Spinal cord (tissue), 10 donors: ENCODE measurements around the gene ARHGAP30. TPM values are rescaled to one million over a fixed set of nuclear protein-coding genes. Genes with fewer than 3 reads are reported as not detected.
A peak's percentile ranks its signal among the peaks of the same experiment; 100 is the strongest.

Source experiments
- DNase-seq, 6 donors: peaks; one replicate each; pipeline versions ENCODE4 v3.0.0 to v3.0.0-alpha.2; 2013 to 2015; ENCODE audit warnings: low spot score in 6 of 6, low read depth in 4 of 6
- H3K27ac ChIP-seq: one replicate; pipeline ENCODE4 v1.5.1; 2013; ENCODE audit warnings: low read depth, low read length, control low read depth
- H3K27me3 ChIP-seq: one replicate; pipeline ENCODE4 v1.6.1; 2013; ENCODE audit warnings: low read length; ENCODE audit not compliant: control insufficient read depth, insufficient read depth
- H3K36me3 ChIP-seq: one replicate; pipeline ENCODE4 v1.6.1; 2013; ENCODE audit warnings: low read length; ENCODE audit not compliant: control insufficient read depth, insufficient read depth
- H3K4me1 ChIP-seq: one replicate; pipeline ENCODE4 v1.6.1; 2013; ENCODE audit warnings: low read length; ENCODE audit not compliant: control insufficient read depth, insufficient read depth
- H3K4me3 ChIP-seq: one replicate; pipeline ENCODE4 v1.5.1; 2013; ENCODE audit warnings: low read depth, low read length, control low read depth
- H3K9me3 ChIP-seq: one replicate; pipeline ENCODE4 v1.6.1; 2013; ENCODE audit warnings: low read length; ENCODE audit not compliant: control insufficient read depth, insufficient read depth
- WGBS: methylation state at CpG from one replicate; pipeline ENCODE4 v1.1.5; 2013; ENCODE audit warnings: missing lambda C conversion rate; ENCODE audit not compliant: insufficient coverage; 5-methylcytosine and 5-hydroxymethylcytosine counted together
- polyA plus RNA-seq, 2 donors: library from polyadenylated mRNA; unstranded; fragments of 120-200 nt; gene quantifications; one replicate each; pipeline ENCODE4 v1.2.1, GENCODE V29; 2013; ENCODE audit not compliant: insufficient read length in 2 of 2
- total RNA-seq, 2 donors: library from RNA; depleted of rRNA in 1 of 2; stranded (reverse); fragments of 120-200 nt in 1 of 2; fragments of >200 nt in 1 of 2; gene quantifications; one replicate each; pipeline versions ENCODE4 v1.2.3 to v1.2.4, GENCODE V29; 2013 to 2014
- donor health status: healthy.

Gene ARHGAP30
- total and polyA plus RNA-seq, 4 donors = 2.1 to 4.2 (median 2.8) TPM

- WGBS = 90% methylated on average over 1 of the region's 1 CpG
- no peak overlapping the region for H3K4me3 ChIP-seq
- H3K9me3 ChIP-seq = no peaks in the 10 kb centered on the region
- no peak for DNase-seq
- no peaks in the 10 kb centered on the region for H3K4me1 ChIP-seq
- no peaks in the 10 kb centered on the region for H3K27me3 ChIP-seq
- H3K36me3 ChIP-seq = peaks cover 19% of the 10 kb centered on the region
- no peak overlapping the region for H3K27ac ChIP-seq
These were observed 36.7 kb upstream of the ARHGAP30 start for GRCh38 chr1:161106431-161106830.

- Histone ChIP-seq H3K36me3 (peaks cover 17% of the 10 kb centered on the region), H3K9me3 (no peaks in the 10 kb centered on the region), H3K27me3 (no peaks in the 10 kb centered on the region), H3K4me3 (no peak overlapping the region), H3K27ac (no peak overlapping the region), H3K4me1 (peaks cover 17% of the 10 kb centered on the region)
- 46% methylated on average over 2 of the region's 2 CpGs for WGBS
- no peak for DNase-seq
These were observed 30.9 kb upstream of the ARHGAP30 start for GRCh38 chr1:161100556-161100955.

GRCh38 chr1:161099090-161099802 is 29.6 kb upstream of the ARHGAP30 start:
- Histone ChIP-seq H3K9me3 (no peaks in the 10 kb centered on the region), H3K27me3 (no peaks in the 10 kb centered on the region), H3K36me3 (peaks cover 17% of the 10 kb centered on the region), H3K4me1 (peaks cover 17% of the 10 kb centered on the region), H3K27ac (peak overlapping the region; percentile 69), H3K4me3 (peak overlapping the region; percentile 50)
- WGBS = 76% methylated on average over 6 of the region's 9 CpGs
- peak in 2 of 6 donors; percentile 14 to 15 for DNase-seq

GRCh38 chr1:161098210-161099068 is 28.7 kb upstream of the ARHGAP30 start, which contains the start of gene KLHDC9:
TSS of gene KLHDC9 (plus strand) at chr1:161098361. CDS start at chr1:161098536, 175 bp downstream.
- peaks cover 17% of the 10 kb centered on the region for H3K36me3 ChIP-seq
- 1% methylated on average over 71 of the region's 71 CpGs for WGBS

GRCh38 chr1:161096530-161096929 is 26.8 kb upstream of the ARHGAP30 start:
- H3K27ac ChIP-seq = no peak overlapping the region
- no peak overlapping the region for H3K4me3 ChIP-seq
- H3K36me3 ChIP-seq = peaks cover 6% of the 10 kb centered on the region
- DNase-seq = no peak
- WGBS = 43% methylated on average over 1 of the region's 1 CpG
- peaks cover 17% of the 10 kb centered on the region for H3K4me1 ChIP-seq
- H3K27me3 ChIP-seq = peaks cover 2% of the 10 kb centered on the region
- H3K9me3 ChIP-seq = no peaks in the 10 kb centered on the region

More at GRCh38 chr1:161098210-161099068, 28.7 kb upstream of the ARHGAP30 start, which contains the start of gene KLHDC9:
- H3K4me3 ChIP-seq = peak within 1 kb of the TSS; percentile 50
- peaks cover 17% of the 10 kb centered on the region for H3K4me1 ChIP-seq
- peak within 1 kb of the TSS; percentile 69 for H3K27ac ChIP-seq
- no peaks in the 10 kb centered on the region for H3K9me3 ChIP-seq
- peak in 5 of 6 donors; percentile 71 to 98 (median 87) for DNase-seq
- peaks cover 1% of the 10 kb centered on the region for H3K27me3 ChIP-seq

GRCh38 chr1:161096015-161096414 is 26.3 kb upstream of the ARHGAP30 start:
- Histone ChIP-seq H3K4me3 (no peak overlapping the region), H3K9me3 (no peaks in the 10 kb centered on the region), H3K4me1 (peaks cover 17% of the 10 kb centered on the region), H3K36me3 (peaks cover 1% of the 10 kb centered on the region), H3K27me3 (peaks cover 2% of the 10 kb centered on the region), H3K27ac (no peak overlapping the region)
- no peak for DNase-seq
- WGBS = 89% methylated on average over 1 of the region's 2 CpGs

GRCh38 chr1:161095230-161095629 is 25.5 kb upstream of the ARHGAP30 start:
- no peaks in the 10 kb centered on the region for H3K9me3 ChIP-seq
- H3K4me1 ChIP-seq = peaks cover 17% of the 10 kb centered on the region
- 87% methylated on average over 6 of the region's 6 CpGs for WGBS
- DNase-seq = no peak
- H3K36me3 ChIP-seq = no peaks in the 10 kb centered on the region
- peaks cover 2% of the 10 kb centered on the region for H3K27me3 ChIP-seq
- no peak overlapping the region for H3K4me3 ChIP-seq
- no peak overlapping the region for H3K27ac ChIP-seq

GRCh38 chr1:161094481-161094880 is 24.8 kb upstream of the ARHGAP30 start:
- H3K36me3 ChIP-seq = no peaks in the 10 kb centered on the region
- peaks cover 2% of the 10 kb centered on the region for H3K27me3 ChIP-seq
- 95% methylated on average over 2 of the region's 14 CpGs for WGBS
- peaks cover 16% of the 10 kb centered on the region for H3K4me1 ChIP-seq
- no peak overlapping the region for H3K4me3 ChIP-seq
- H3K27ac ChIP-seq = no peak overlapping the region
- H3K9me3 ChIP-seq = no peaks in the 10 kb centered on the region
- DNase-seq = no peak

- no peak for DNase-seq
- no peaks in the 10 kb centered on the region for H3K36me3 ChIP-seq
- H3K27ac ChIP-seq = no peak overlapping the region
- no peak overlapping the region for H3K4me3 ChIP-seq
- WGBS = 91% methylated on average over 3 of the region's 3 CpGs
- H3K9me3 ChIP-seq = no peaks in the 10 kb centered on the region
- peaks cover 5% of the 10 kb centered on the region for H3K27me3 ChIP-seq
- H3K4me1 ChIP-seq = peaks cover 2% of the 10 kb centered on the region
These were observed 22.9 kb upstream of the ARHGAP30 start for GRCh38 chr1:161092621-161093028.
